ENCODE measurements around the gene MAP4. TPM values are rescaled to one million over a fixed set of nuclear protein-coding genes. Genes with fewer than 3 reads are reported as not detected.
"Not testable (repeated sequence)": the region's sequence is repeated elsewhere in the genome, so short reads cannot be mapped to it uniquely, and the experiment has no call there.

Gene MAP4
- polyA plus RNA-seq, 3 donors, result 6.2 to 24.1 (median 18.4) TPM

- no peak for DNase-seq
- intact Hi-C loops (cut with micrococcal nuclease), result loop anchor here in 1 of 2 donors (2.0 kb wide), 1 partner anchor 152 kb away; no protein-coding TSS in a partner anchor
- Mint-ChIP-seq H3K9me3 (peaks cover 0 to 2% (median 0%) of the 10 kb centered on the region in 7 donors), H3K36me3 (peaks cover 70 to 95% of the 10 kb centered on the region in 2 donors), H3K27me3 (ENCODE audit: low read depth in 3 of 3) (peaks cover 0 to 1% (median 0%) of the 10 kb centered on the region in 3 donors), H3K4me1 (no peaks in the 10 kb centered on the region), H3K27ac (peak overlapping the region in 2 of 7 donors; percentile 15 to 61), H3K4me3 (no peak overlapping the region)
- Histone ChIP-seq H3K27me3 (ENCODE audit: control insufficient read depth in 2 of 2, insufficient read depth in 2 of 2, low read length in 2 of 2) (no peaks in the 10 kb centered on the region), H3K4me2 (replicated peaks; ENCODE audit: extremely low read depth, low read length, poor library complexity, severe bottlenecking) (no peak overlapping the region), H2AFZ (ENCODE audit: insufficient read depth, low read depth, low read length, poor library complexity, severe bottlenecking) (no peak overlapping the region), H3K27ac (ENCODE audit: low read depth in 1 of 2, low read length in 2 of 2) (no peak overlapping the region), H3K79me2 (ENCODE audit: insufficient read depth, low read length) (no peaks in the 10 kb centered on the region), H4K20me1 (ENCODE audit: insufficient read depth, low read length) (peaks cover 4% of the 10 kb centered on the region), H3K4me3 (replicated peaks in 1 of 3; ENCODE audit: low read depth in 2 of 3, low read length in 3 of 3) (no peak overlapping the region), H3K4me1 (ENCODE audit: control insufficient read depth in 1 of 2, insufficient read depth in 2 of 2, low read length in 2 of 2) (no peaks in the 10 kb centered on the region), H3K9ac (ENCODE audit: insufficient read depth, low read length, poor library complexity, severe bottlenecking) (no peak overlapping the region), H3K36me3 (replicated peaks in 1 of 2; ENCODE audit: control insufficient read depth in 1 of 2, insufficient read depth in 2 of 2, low read length in 2 of 2) (peaks cover 72 to 87% of the 10 kb centered on the region in 2 donors), H3K9me3 (replicated peaks in 1 of 2; ENCODE audit: control insufficient read depth in 1 of 2, insufficient read depth in 1 of 2, low read length in 2 of 2) (no peaks in the 10 kb centered on the region)
- TF ChIP-seq, protein P1, sequence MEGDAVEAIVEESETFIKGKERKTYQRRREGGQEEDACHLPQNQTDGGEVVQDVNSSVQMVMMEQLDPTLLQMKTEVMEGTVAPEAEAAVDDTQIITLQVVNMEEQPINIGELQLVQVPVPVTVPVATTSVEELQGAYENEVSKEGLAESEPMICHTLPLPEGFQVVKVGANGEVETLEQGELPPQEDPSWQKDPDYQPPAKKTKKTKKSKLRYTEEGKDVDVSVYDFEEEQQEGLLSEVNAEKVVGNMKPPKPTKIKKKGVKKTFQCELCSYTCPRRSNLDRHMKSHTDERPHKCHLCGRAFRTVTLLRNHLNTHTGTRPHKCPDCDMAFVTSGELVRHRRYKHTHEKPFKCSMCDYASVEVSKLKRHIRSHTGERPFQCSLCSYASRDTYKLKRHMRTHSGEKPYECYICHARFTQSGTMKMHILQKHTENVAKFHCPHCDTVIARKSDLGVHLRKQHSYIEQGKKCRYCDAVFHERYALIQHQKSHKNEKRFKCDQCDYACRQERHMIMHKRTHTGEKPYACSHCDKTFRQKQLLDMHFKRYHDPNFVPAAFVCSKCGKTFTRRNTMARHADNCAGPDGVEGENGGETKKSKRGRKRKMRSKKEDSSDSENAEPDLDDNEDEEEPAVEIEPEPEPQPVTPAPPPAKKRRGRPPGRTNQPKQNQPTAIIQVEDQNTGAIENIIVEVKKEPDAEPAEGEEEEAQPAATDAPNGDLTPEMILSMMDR (IDR thresholded peaks at IDR 0.05), result no peak
- 98% methylated on average over 5 of the region's 7 CpGs for WGBS (ENCODE audit: insufficient coverage)
Observed at GRCh38 chr3:47836986-47837385, 179.2 kb downstream of the MAP4 start.

DNA sequence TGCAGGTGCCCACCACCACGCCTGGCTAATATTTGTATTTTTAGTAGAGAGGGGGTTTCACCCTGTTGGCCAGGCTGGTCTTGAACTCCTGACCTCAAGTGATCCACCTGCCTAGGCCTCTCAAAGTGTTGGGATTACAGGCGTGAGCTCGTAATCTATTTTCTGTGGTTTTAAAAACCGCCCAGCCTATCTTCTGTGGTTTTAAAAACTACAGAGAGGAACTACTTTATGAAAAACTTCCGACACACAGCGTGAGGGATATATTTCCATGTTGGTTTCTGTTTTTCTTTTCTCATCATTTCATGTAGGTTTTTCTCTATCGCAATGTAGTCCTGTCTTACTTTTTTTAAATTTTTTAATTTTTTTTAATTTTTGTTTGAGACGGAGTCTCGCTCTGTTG, 186.7 kb downstream of the MAP4 start:
- H3K4me1 ChIP-seq (ENCODE audit: control insufficient read depth in 1 of 2, insufficient read depth in 2 of 2, low read length in 2 of 2), result peaks cover 10 to 14% of the 10 kb centered on the region in 2 donors
- not testable (repeated sequence) for H3K27me3 ChIP-seq (ENCODE audit: control insufficient read depth in 2 of 2, insufficient read depth in 2 of 2, low read length in 2 of 2); H3K9me3 Mint-ChIP-seq; H3K4me3 ChIP-seq (replicated peaks in 1 of 3; ENCODE audit: low read depth in 2 of 3, low read length in 3 of 3); H3K9ac ChIP-seq (ENCODE audit: insufficient read depth, low read length, poor library complexity, severe bottlenecking); H3K4me2 ChIP-seq (replicated peaks; ENCODE audit: extremely low read depth, low read length, poor library complexity, severe bottlenecking); H2AFZ ChIP-seq (ENCODE audit: insufficient read depth, low read depth, low read length, poor library complexity, severe bottlenecking); H3K9me3 ChIP-seq (replicated peaks in 1 of 2; ENCODE audit: control insufficient read depth in 1 of 2, insufficient read depth in 1 of 2, low read length in 2 of 2); H3K27ac ChIP-seq (ENCODE audit: low read depth in 1 of 2, low read length in 2 of 2); DNase-seq; H3K27me3 Mint-ChIP-seq (ENCODE audit: low read depth in 3 of 3); H3K4me3 Mint-ChIP-seq
- peaks cover 15% of the 10 kb centered on the region for H4K20me1 ChIP-seq (ENCODE audit: insufficient read depth, low read length)
- 100% methylated on average over 2 of the region's 9 CpGs for WGBS (ENCODE audit: insufficient coverage)
- H3K79me2 ChIP-seq (ENCODE audit: insufficient read depth, low read length), result peaks cover 22% of the 10 kb centered on the region
- Mint-ChIP-seq H3K36me3 (peaks cover 52 to 79% of the 10 kb centered on the region in 2 donors), H3K4me1 (peaks cover 22% of the 10 kb centered on the region), H3K27ac (peak overlapping the region in 1 of 7 donors; percentile 21)
- peaks cover 47 to 72% of the 10 kb centered on the region in 2 donors for H3K36me3 ChIP-seq (replicated peaks in 1 of 2; ENCODE audit: control insufficient read depth in 1 of 2, insufficient read depth in 2 of 2, low read length in 2 of 2)
- intact Hi-C loops (cut with micrococcal nuclease), result loop anchor here in 1 of 2 donors (5.0 kb wide), 1 partner anchor 163 kb away; no protein-coding TSS in a partner anchor

Data from CD14-positive monocyte (primary cell).